SK-MEL-5 (cell line): Measurements from ENCODE around the gene SMPD2. TPM values are rescaled to one million over a fixed set of nuclear protein-coding genes. Genes with fewer than 3 reads are reported as not detected.

Source experiments
- DNase-seq: peaks from one replicate; pipeline ENCODE4 v3.0.0-alpha.2; 2016; ENCODE audit warnings: low read depth, low spot score
- in situ Hi-C: cut with HindIII; loops from 2 replicates; pipeline ENCODE4 v1.10.0; 2016; ENCODE audit warnings: low sequenced_read_pairs, high pct_unique_total_duplicates, low pct_unique_long_range_greater_than_20kb
- polyA plus RNA-seq, 2 experiments: library from polyadenylated mRNA; depleted of rRNA; stranded (reverse); fragments of >200 nt; gene quantifications; 2 replicates each; pipeline ENCODE4 v1.2.3, GENCODE V29; 2015
- total RNA-seq: library from RNA; depleted of rRNA; stranded (reverse); fragments of >200 nt; shearing (Covaris generic); gene quantifications from 2 replicates; pipeline ENCODE4 v1.2.3, GENCODE V29; 2014; rRNA removed

Gene SMPD2
- total RNA-seq = 31.4 and 32.7 TPM in 2 replicates
- 18.2 and 21.8 TPM in 2 replicates for polyA plus RNA-seq (2015; cell fraction: cytosol; rRNA removed)
- polyA plus RNA-seq (2015; cell fraction: nucleus; rRNA removed) = 35.0 and 50.3 TPM in 2 replicates

- DNase-seq = peak; percentile 82
- in situ Hi-C loops = no loop called here
Observed at GRCh38 chr6:109440331-109441068, at the start of gene SMPD2, which contains the start of gene PPIL6. TSS of gene SMPD2 (plus strand) at chr6:109440724. CDS start at chr6:109441122, 398 bp downstream. TSS of gene PPIL6 (minus strand) at chr6:109440628. CDS start at chr6:109440590, 38 bp downstream.

DNA sequence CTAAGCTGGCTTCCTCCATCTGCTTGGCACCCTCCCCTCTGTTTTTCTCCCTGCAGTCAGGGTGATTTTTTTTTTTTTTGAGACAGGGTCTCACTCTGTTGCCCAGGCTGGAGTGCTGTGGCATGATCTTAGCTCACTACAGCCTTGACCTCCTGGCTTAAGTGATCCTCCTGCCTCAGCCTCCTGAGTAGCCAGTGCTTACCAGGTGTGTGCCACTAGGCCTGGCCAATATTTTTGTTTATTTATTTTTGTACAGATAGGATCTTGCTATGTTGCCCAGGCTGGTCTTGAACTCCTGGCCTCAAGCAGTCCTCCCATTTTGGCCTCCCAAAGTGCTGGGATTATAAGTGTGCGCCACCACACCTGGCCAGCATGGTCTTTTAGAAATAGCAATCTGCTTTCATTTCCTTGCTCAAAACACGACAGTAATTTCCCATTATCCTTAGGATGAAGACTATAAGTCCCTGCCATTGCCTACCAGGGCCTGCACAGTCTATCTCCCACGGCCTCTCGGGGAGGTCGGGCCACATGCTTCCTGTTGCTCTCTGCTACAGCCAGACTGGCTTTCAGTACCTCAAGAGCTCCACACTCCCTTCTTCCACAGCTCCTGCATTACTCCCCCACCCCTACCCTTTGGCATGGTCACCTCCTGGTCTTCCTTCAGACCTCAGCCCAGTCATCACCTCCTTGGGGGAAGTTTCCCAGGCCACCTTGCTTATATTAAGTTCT, 47.2 kb upstream of the SMPD2 start:
- in situ Hi-C loops = no loop called here

GRCh38 chr6:109393886-109394281, 46.6 kb upstream of the SMPD2 start:
- in situ Hi-C loops = no loop called here
- DNase-seq = no peak

More for the DNA sequence above, 47.2 kb upstream of the SMPD2 start:
- DNase-seq = no peak

GRCh38 chr6:109396046-109396718, 44.3 kb upstream of the SMPD2 start:
- in situ Hi-C loops = no loop called here
- DNase-seq = no peak

GRCh38 chr6:109397020-109397419, 43.5 kb upstream of the SMPD2 start:
- in situ Hi-C loops = no loop called here
- peak; percentile 51 for DNase-seq

DNA sequence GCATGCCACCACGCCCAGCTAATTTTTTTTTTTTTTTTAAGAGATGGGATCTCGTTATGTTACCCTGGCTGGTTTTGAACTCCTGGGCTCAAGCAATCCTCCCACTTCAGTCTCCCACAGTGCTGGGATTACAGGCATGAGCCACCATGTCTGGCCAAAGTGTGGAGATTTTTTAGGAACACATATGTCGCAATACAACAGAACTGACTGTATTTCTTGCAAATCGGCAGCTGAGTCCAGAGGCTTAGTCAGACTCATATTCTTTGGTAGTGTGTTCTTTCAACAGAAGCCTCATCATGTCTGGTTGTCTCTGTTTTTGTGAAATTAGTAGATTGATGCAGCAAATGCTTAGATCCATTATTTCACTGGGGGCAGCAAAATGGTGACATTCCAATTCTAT, 34.3 kb upstream of the SMPD2 start:
- in situ Hi-C loops = no loop called here
- no peak for DNase-seq

GRCh38 chr6:109411034-109411433, 29.5 kb upstream of the SMPD2 start:
- in situ Hi-C loops = no loop called here
- DNase-seq = no peak

DNA sequence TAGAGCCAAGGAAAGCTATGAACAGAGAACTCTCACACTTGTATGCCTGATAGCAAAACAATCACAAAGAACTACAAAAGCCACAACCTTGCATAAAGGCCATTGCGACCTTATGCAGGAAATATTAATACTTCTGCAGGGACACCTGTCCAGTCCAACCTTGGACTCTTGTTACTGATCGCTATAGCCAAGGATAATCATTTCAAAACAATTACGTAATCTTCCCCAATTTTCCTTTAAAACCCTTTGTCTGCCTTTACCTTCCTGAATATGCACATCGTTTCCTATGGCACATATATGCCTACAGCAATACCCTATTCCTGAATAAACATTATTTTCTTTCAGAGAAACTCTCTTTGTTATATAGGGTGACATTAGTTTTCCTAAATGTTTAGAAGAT, 22.9 kb upstream of the SMPD2 start:
- in situ Hi-C loops = no loop called here
- no peak for DNase-seq

DNA sequence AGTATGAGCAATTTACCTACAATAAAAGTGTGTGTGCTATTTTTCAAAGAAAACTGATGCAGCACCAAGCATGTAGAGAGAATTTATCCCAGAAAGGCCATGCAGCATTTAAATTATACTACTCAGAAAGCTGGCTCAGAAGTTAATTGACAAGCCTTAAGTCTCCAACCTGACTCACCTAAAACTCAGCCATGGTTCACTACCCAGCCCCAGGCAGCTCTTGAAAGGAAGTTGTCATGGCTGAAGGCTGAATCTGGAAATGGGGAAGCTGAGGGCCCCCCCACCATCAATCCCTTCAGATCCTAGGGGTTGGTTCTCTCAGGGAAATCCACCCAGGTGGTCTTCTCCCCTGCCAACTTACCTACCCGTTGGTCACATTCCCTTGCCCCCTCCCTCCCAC, 19.8 kb upstream of the SMPD2 start:
- DNase-seq = no peak
- in situ Hi-C loops = no loop called here

- in situ Hi-C loops = no loop called here
- DNase-seq = no peak
Observed at GRCh38 chr6:109421184-109421583, 19.3 kb upstream of the SMPD2 start.

GRCh38 chr6:109424946-109425345, 15.6 kb upstream of the SMPD2 start:
- in situ Hi-C loops = no loop called here
- no peak for DNase-seq

GRCh38 chr6:109428889-109429477, 11.5 kb upstream of the SMPD2 start:
- DNase-seq = no peak
- in situ Hi-C loops = no loop called here

DNA sequence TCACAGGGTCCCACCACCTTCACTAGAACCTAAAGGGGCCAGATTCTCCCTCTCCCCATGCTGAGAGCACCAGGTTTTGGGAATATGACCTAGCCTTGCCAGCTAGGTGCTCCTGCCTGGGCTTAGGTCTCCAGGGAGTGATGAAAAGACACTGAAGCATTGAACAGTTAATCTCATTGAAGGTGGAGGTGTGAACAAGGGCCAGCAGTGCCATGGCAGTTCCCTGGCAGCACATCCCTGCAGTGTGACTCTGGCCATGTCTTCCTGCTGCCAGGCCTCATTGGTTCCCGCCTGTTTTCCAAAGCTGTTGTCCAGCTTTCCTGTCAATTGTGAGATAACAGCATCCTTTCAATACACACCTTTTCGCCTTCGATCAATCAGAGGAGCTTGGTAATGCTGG, 11.0 kb upstream of the SMPD2 start:
- DNase-seq = no peak
- in situ Hi-C loops = no loop called here

GRCh38 chr6:109434456-109434855, 6.1 kb upstream of the SMPD2 start:
- peak; percentile 90 for DNase-seq
- in situ Hi-C loops = no loop called here

DNA sequence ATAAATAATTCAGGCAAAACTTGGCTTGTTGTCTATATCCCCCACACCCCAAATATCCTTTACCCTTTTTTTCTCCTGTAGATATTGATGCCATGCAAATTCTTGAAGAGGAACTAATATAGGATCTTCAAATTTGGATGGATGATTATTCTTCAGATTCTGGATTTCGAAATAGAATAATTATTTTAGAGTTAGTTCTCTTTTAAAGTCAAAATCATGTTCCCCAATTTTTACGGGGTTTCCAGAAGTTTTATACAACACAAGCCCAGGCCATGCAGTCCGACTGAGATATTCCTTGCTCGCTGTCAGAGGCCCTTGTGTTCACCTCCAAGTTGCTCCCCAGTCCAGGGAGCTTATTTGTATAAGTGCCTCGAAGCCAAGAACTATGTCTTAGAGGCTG, 4.5 kb upstream of the SMPD2 start:
- in situ Hi-C loops = no loop called here
- no peak for DNase-seq

GRCh38 chr6:109441069-109441816, 719 bp downstream of the SMPD2 start:
- in situ Hi-C loops = no loop called here
- no peak for DNase-seq

GRCh38 chr6:109442393-109442924, 1.9 kb downstream of the SMPD2 start:
- in situ Hi-C loops = no loop called here
- DNase-seq = no peak
